Fibroblast of the aortic adventitia (primary cell): Measurements from ENCODE around the gene CORO1C. TPM values are rescaled to one million over a fixed set of nuclear protein-coding genes. Genes with fewer than 3 reads are reported as not detected.

ENCODE experiments used
- DNase-seq: peaks from one replicate; pipeline ENCODE4 v3.0.0-alpha.2; 2010; ENCODE audit warnings: low read depth
- H3K4me3 ChIP-seq: 2 replicates; pipeline ENCODE4 v1.5.1; 2011; ENCODE audit warnings: low read depth, mild to moderate bottlenecking, control low read depth, low read length, moderate library complexity
- CTCF ChIP-seq: IDR thresholded peaks from 2 replicates; pipeline ENCODE4 v1.5.1; 2011; ENCODE audit warnings: mild to moderate bottlenecking, low read length, control low read depth, inconsistent platforms; ENCODE audit not compliant: insufficient read depth
- total RNA-seq: library from RNA; depleted of rRNA; stranded (reverse); fragments of >200 nt; gene quantifications from 2 replicates; pipeline ENCODE4 v1.2.3, GENCODE V29; 2012; ENCODE audit warnings: low replicate concordance

CORO1C gene
- total RNA-seq, 1 donor, result 202 TPM

- no peak for TF ChIP-seq CTCF
- H3K4me3 ChIP-seq, result no peak overlapping the region
- no peak for DNase-seq
Observed at GRCh38 chr12:108717243-108717642, 14.1 kb downstream of the CORO1C start.

- TF ChIP-seq CTCF, result no peak
- no peak overlapping the region for H3K4me3 ChIP-seq
- no peak for DNase-seq
Observed at GRCh38 chr12:108714866-108715265, 16.5 kb downstream of the CORO1C start.

GRCh38 chr12:108713471-108713870, 17.8 kb downstream of the CORO1C start:
- TF ChIP-seq CTCF, result no peak
- no peak overlapping the region for H3K4me3 ChIP-seq
- no peak for DNase-seq

- TF ChIP-seq CTCF, result no peak
- DNase-seq, result no peak
- no peak overlapping the region for H3K4me3 ChIP-seq
Observed at GRCh38 chr12:108712925-108713203, 18.5 kb downstream of the CORO1C start.

GRCh38 chr12:108712165-108712924, 19.0 kb downstream of the CORO1C start:
- TF ChIP-seq CTCF, result no peak
- H3K4me3 ChIP-seq, result no peak overlapping the region
- no peak for DNase-seq

- no peak for TF ChIP-seq CTCF
Observed at GRCh38 chr12:108711489-108712164, 19.7 kb downstream of the CORO1C start.

GRCh38 chr12:108709697-108710096, 21.6 kb downstream of the CORO1C start:
- DNase-seq, result no peak
- no peak overlapping the region for H3K4me3 ChIP-seq
- no peak for TF ChIP-seq CTCF

More at GRCh38 chr12:108711489-108712164, 19.7 kb downstream of the CORO1C start:
- no peak overlapping the region for H3K4me3 ChIP-seq
- DNase-seq, result no peak
